Measurements from ENCODE around the gene COMMD10. TPM values are rescaled to one million over a fixed set of nuclear protein-coding genes. Genes with fewer than 3 reads are reported as not detected.

Gene COMMD10
- total RNA-seq, 4 donors from 2014 or later: 24.3 to 83.8 (median 34.4) TPM

- Histone ChIP-seq H3K4me3 (no peak overlapping the region), H3K4me1 (peaks cover 0 to 16% (median 2%) of the 10 kb centered on the region in 4 donors), H3K9me3 (no peaks in the 10 kb centered on the region), H3K27me3 (no peaks in the 10 kb centered on the region), H3K27ac (no peak overlapping the region), H3K36me3 (no peaks in the 10 kb centered on the region)
- no peak for DNase-seq
- intact Hi-C loops (cut with DNase I; ENCODE audit: low total_unique reads) (no loop called here), in situ Hi-C loops (cut with MboI; ENCODE audit: low pct_ligation_motif_present in 1 of 4, low pct_unique_long_range_greater_than_20kb in 1 of 4, low sequenced_read_pairs in 3 of 4) (no loop called here)
- TF ChIP-seq POLR2A (IDR thresholded peaks at IDR 0.05): no peak
- TF ChIP-seq EP300 (IDR thresholded peaks at IDR 0.05; ENCODE audit: low read depth): no peak
- no peak for TF ChIP-seq CTCF (IDR thresholded peaks at IDR 0.05)
- TF ChIP-seq POLR2AphosphoS5 (IDR thresholded peaks at IDR 0.05): no peak
These were observed 127.4 kb downstream of the COMMD10 start for GRCh38 chr5:116212225-116212624.

- in situ Hi-C loops (cut with MboI; ENCODE audit: low pct_ligation_motif_present in 1 of 4, low pct_unique_long_range_greater_than_20kb in 1 of 4, low sequenced_read_pairs in 3 of 4): no loop called here
- Histone ChIP-seq H3K4me3 (no peak overlapping the region), H3K9me3 (no peaks in the 10 kb centered on the region), H3K27ac (no peak overlapping the region), H3K36me3 (no peaks in the 10 kb centered on the region), H3K27me3 (no peaks in the 10 kb centered on the region), H3K4me1 (no peaks in the 10 kb centered on the region)
- intact Hi-C loops (cut with DNase I; ENCODE audit: low total_unique reads): no loop called here
- 99 to 100% methylated on average over 3 to 5 of the region's 5 CpGs for WGBS, 2 donors (ENCODE audit: low coverage in 1 of 2)
- TF ChIP-seq CTCF (IDR thresholded peaks at IDR 0.05): no peak
- TF ChIP-seq POLR2AphosphoS5 (IDR thresholded peaks at IDR 0.05): no peak
- no peak for TF ChIP-seq POLR2A (IDR thresholded peaks at IDR 0.05)
- no peak for TF ChIP-seq EP300 (IDR thresholded peaks at IDR 0.05; ENCODE audit: low read depth)
- no peak for DNase-seq
These were observed 131.4 kb downstream of the COMMD10 start for GRCh38 chr5:116216246-116216645.

- no peak for DNase-seq
- H3K27ac ChIP-seq: no peak overlapping the region
- H3K27me3 ChIP-seq: no peaks in the 10 kb centered on the region
- H3K9me3 ChIP-seq: no peaks in the 10 kb centered on the region
- H3K36me3 ChIP-seq: no peaks in the 10 kb centered on the region
- intact Hi-C loops (cut with DNase I; ENCODE audit: low total_unique reads): no loop called here
- in situ Hi-C loops (cut with MboI; ENCODE audit: low pct_ligation_motif_present in 1 of 4, low pct_unique_long_range_greater_than_20kb in 1 of 4, low sequenced_read_pairs in 3 of 4): no loop called here
- no peaks in the 10 kb centered on the region for H3K4me1 ChIP-seq
- H3K4me3 ChIP-seq: no peak overlapping the region
- no peak for TF ChIP-seq CTCF (IDR thresholded peaks at IDR 0.05)
- no peak for TF ChIP-seq POLR2A (IDR thresholded peaks at IDR 0.05)
- no peak for TF ChIP-seq EP300 (IDR thresholded peaks at IDR 0.05; ENCODE audit: low read depth)
- TF ChIP-seq POLR2AphosphoS5 (IDR thresholded peaks at IDR 0.05): no peak
These were observed 140.6 kb downstream of the COMMD10 start for GRCh38 chr5:116225281-116225922.

GRCh38 chr5:116229131-116229689, 144.4 kb downstream of the COMMD10 start:
- H3K27ac ChIP-seq: no peak overlapping the region
- H3K36me3 ChIP-seq: no peaks in the 10 kb centered on the region
- in situ Hi-C loops (cut with MboI; ENCODE audit: low pct_ligation_motif_present in 1 of 4, low pct_unique_long_range_greater_than_20kb in 1 of 4, low sequenced_read_pairs in 3 of 4): no loop called here
- no peaks in the 10 kb centered on the region for H3K4me1 ChIP-seq
- WGBS, 2 donors (ENCODE audit: low coverage in 1 of 2): 39 to 62% methylated on average over 3 of the region's 3 CpGs
- no peaks in the 10 kb centered on the region for H3K9me3 ChIP-seq
- DNase-seq: no peak
- intact Hi-C loops (cut with DNase I; ENCODE audit: low total_unique reads): no loop called here
- no peak for TF ChIP-seq POLR2AphosphoS5 (IDR thresholded peaks at IDR 0.05)
- no peak for TF ChIP-seq CTCF (IDR thresholded peaks at IDR 0.05)
- no peak for TF ChIP-seq EP300 (IDR thresholded peaks at IDR 0.05; ENCODE audit: low read depth)
- no peak for TF ChIP-seq POLR2A (IDR thresholded peaks at IDR 0.05)
- no peaks in the 10 kb centered on the region for H3K27me3 ChIP-seq
- H3K4me3 ChIP-seq: no peak overlapping the region

Measured in transverse colon (tissue), 4 donors.